ENCODE results near the gene TMEM38A. TPM values are rescaled to one million over a fixed set of nuclear protein-coding genes. Genes with fewer than 3 reads are reported as not detected.

The TMEM38A gene
- total and polyA plus RNA-seq, 9 donors: 0.83 to 7.5 (median 3.1) TPM

- intact Hi-C loops (cut with DNase I): no loop called here
- no peaks in the 10 kb centered on the region for H3K36me3 ChIP-seq
- WGBS, 3 donors: 84 to 90% (median 88%) methylated on average over 9 of the region's 9 CpGs
- H3K4me1 ChIP-seq (ENCODE audit: insufficient read depth): no peaks in the 10 kb centered on the region
- no peaks in the 10 kb centered on the region for H3K9me3 ChIP-seq
- H3K27ac ChIP-seq: no peak overlapping the region
- H3K4me3 ChIP-seq: no peak overlapping the region
- no peaks in the 10 kb centered on the region for H3K27me3 ChIP-seq
- DNase-seq: no peak
- TF ChIP-seq CTCF (IDR thresholded peaks at IDR 0.05) (no peak), EP300 (IDR thresholded peaks at IDR 0.05) (no peak), POLR2A (IDR thresholded peaks at IDR 0.05) (no peak)
These were observed 17.6 kb downstream of the TMEM38A start for GRCh38 chr19:16678498-16678897.

- Histone ChIP-seq H3K9me3 (no peaks in the 10 kb centered on the region), H3K4me1 (ENCODE audit: insufficient read depth) (no peaks in the 10 kb centered on the region), H3K27ac (no peak overlapping the region), H3K36me3 (no peaks in the 10 kb centered on the region), H3K27me3 (no peaks in the 10 kb centered on the region), H3K4me3 (no peak overlapping the region)
- WGBS, 3 donors: 91 to 97% (median 96%) methylated on average over 11 of the region's 11 CpGs
- DNase-seq: no peak
- intact Hi-C loops (cut with DNase I): no loop called here
- no peak for TF ChIP-seq POLR2A (IDR thresholded peaks at IDR 0.05)
- no peak for TF ChIP-seq EP300 (IDR thresholded peaks at IDR 0.05)
These were observed 18.9 kb downstream of the TMEM38A start for GRCh38 chr19:16679811-16680210.

- TF ChIP-seq POLR2A (IDR thresholded peaks at IDR 0.05) (no peak), CTCF (IDR thresholded peaks at IDR 0.05) (no peak), EP300 (IDR thresholded peaks at IDR 0.05) (no peak)
- intact Hi-C loops (cut with DNase I): no loop called here
- no peaks in the 10 kb centered on the region for H3K27me3 ChIP-seq
- DNase-seq: no peak
- no peaks in the 10 kb centered on the region for H3K9me3 ChIP-seq
- no peak overlapping the region for H3K27ac ChIP-seq
- 99 to 100% (median 100%) methylated on average over 2 of the region's 2 CpGs for WGBS, 3 donors
- no peak overlapping the region for H3K4me3 ChIP-seq
- no peaks in the 10 kb centered on the region for H3K36me3 ChIP-seq
- H3K4me1 ChIP-seq (ENCODE audit: insufficient read depth): no peaks in the 10 kb centered on the region
These were observed 21.6 kb downstream of the TMEM38A start for GRCh38 chr19:16682539-16682938.

GRCh38 chr19:16684216-16684615 is 23.3 kb downstream of the TMEM38A start:
- intact Hi-C loops (cut with DNase I): no loop called here
- TF ChIP-seq POLR2A (IDR thresholded peaks at IDR 0.05) (no peak), EP300 (IDR thresholded peaks at IDR 0.05) (no peak), CTCF (IDR thresholded peaks at IDR 0.05) (no peak)
- WGBS, 3 donors: 84 to 91% (median 85%) methylated on average over 3 of the region's 3 CpGs
- Histone ChIP-seq H3K27me3 (no peaks in the 10 kb centered on the region), H3K4me1 (ENCODE audit: insufficient read depth) (no peaks in the 10 kb centered on the region), H3K9me3 (no peaks in the 10 kb centered on the region), H3K4me3 (no peak overlapping the region), H3K27ac (no peak overlapping the region), H3K36me3 (no peaks in the 10 kb centered on the region)
- no peak for DNase-seq

GRCh38 chr19:16688084-16688483 is 27.1 kb downstream of the TMEM38A start:
- whole genome bisulfite sequencing, 3 donors: 90 to 96% (median 93%) methylated on average over 12 of the region's 12 CpGs
- no peak overlapping the region for H3K27ac ChIP-seq

More at GRCh38 chr19:16688084-16688483, 27.1 kb downstream of the TMEM38A start:
- Histone ChIP-seq H3K4me1 (ENCODE audit: insufficient read depth) (no peaks in the 10 kb centered on the region), H3K4me3 (no peak overlapping the region), H3K9me3 (no peaks in the 10 kb centered on the region), H3K27me3 (no peaks in the 10 kb centered on the region), H3K36me3 (no peaks in the 10 kb centered on the region)
- intact Hi-C loops (cut with DNase I): no loop called here
- no peak for DNase-seq
- TF ChIP-seq EP300 (IDR thresholded peaks at IDR 0.05) (no peak), CTCF (IDR thresholded peaks at IDR 0.05) (no peak), POLR2A (IDR thresholded peaks at IDR 0.05) (no peak)

Data from ovary (tissue), 9 donors.